HG03060 (cell line): ENCODE results near the gene HPN.
"Not testable (repeated sequence)": the region's sequence is repeated elsewhere in the genome, so short reads cannot be mapped to it uniquely, and the experiment has no call there.

Experiments used
- ATAC-seq: cut with Tn5 transposase; IDR thresholded peaks from one replicate; pipeline ENCODE4 v1.9.1; 2021; ENCODE audit warnings: low read depth, moderate number of reproducible peaks; ENCODE audit not compliant: unreplicated experiment

Gene HPN

DNA sequence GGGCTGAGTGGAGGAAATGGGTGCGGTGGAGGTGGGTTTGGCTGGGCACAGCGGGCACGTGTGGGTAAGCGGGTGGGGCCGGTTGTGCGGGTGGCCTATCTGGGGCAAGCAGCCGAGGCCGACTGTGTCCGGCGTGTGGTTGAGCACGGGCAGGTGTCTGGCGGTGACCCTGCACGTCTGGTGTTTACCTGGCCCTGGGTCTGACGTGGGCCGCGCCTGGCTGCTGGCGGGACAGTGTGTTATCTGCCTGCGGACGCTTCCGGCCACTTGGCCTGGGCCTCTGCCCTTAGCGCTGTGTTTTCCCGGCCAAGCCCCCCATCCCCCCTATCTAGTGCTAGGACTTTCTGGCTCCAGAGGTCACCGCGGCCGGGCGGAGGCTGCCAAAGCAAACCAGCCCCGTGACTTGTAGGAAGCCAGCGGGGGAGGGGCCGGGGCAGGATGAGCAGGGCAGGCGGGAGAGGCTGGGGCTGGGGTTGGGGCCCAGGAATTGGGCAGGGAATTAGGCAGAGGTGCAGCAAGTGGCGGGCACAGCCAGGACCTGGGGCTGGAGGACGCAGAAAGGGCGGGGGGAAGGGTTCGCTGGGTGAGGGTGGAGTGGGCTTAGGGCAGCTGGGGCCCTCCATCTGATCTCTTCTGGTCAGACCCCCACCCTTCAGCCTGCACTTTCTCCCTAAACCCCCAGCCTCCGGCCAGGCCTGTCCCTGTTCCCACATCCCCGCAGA lies 534 bp upstream of the HPN start:
- no peak for ATAC-seq

DNA sequence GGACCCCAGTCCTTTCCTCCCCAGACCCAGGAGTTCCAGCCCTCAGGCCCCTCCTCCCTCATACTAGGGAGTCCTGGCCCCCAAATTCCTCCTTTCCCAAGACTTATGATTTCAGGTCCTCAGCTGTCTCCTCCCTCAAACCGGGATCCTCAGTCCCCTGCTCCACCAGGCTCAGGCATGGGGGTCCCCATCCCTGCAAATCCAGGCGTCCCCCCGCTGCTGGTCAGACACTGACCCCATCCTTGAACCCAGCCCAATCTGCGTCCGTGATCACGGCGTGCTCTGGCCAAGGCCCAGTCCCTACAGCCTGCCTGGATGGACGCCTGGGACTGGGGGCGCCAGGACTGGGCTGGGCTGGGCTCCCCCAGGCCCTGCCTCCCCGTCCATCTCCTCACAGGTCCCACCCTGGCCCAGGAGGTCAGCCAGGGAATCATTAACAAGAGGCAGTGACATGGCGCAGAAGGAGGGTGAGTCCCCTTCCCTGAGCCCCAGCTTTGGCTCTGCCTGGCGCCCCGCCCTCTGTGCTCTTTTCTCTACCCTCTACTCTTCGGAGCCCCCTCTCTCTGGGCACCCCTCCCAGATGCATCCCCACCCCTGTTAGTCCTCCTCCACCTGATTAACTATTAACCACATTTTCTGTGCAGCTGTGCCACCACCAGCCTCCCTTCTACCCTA lies 672 bp downstream of the HPN start:
- ATAC-seq: no peak

DNA sequence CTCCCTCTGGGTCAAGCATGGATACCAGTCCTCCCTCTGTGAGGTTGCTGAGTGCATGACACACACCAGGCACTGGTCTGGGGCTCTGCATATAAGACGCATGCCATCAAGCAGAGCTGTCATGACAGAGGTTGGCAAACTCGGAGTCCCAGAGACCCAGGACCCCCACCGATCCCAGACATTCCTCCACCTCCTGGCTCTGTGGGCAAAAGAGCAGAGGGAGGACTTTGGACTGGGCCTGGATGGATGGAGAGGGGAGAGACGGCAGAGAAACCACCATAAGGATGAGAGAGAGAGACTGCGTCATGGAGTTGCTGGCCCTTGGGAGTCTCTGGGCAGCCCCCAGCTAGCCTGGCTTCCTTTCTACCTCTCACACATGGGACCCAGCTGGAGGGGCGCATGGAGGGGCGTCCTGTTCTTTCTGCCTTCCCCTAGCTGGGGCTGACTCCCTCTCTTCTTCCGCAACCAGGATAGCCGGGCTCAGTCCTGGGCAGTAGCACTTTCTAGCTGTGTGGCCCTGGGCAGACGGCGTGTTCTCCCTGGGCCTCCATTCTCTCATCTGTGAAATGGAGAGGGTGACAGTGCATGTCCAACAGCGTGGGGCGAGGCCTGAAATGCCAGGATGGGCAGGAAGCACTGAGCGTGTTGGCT lies 1.6 kb downstream of the HPN start:
- no peak for ATAC-seq

DNA sequence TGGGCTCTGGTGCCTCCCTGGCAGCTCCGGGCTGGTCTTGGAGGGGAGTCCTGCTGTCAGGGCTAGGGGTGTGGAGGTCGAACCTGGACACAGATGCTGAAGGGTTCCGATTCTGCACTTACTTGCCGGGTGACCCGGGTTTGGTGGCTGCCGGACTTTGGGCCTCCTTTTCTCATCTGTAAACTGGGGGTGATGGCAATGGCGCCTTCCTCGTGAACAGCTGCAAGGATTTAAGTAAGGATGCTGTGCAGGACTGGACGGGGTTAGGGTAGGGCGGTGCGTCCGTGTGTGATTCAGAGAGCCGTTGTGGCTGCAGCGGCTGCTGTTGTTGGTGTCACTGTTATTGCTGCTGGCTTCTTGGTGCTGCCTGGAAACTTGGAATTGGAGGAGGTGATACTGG lies 2.4 kb downstream of the HPN start:
- ATAC-seq: no peak

DNA sequence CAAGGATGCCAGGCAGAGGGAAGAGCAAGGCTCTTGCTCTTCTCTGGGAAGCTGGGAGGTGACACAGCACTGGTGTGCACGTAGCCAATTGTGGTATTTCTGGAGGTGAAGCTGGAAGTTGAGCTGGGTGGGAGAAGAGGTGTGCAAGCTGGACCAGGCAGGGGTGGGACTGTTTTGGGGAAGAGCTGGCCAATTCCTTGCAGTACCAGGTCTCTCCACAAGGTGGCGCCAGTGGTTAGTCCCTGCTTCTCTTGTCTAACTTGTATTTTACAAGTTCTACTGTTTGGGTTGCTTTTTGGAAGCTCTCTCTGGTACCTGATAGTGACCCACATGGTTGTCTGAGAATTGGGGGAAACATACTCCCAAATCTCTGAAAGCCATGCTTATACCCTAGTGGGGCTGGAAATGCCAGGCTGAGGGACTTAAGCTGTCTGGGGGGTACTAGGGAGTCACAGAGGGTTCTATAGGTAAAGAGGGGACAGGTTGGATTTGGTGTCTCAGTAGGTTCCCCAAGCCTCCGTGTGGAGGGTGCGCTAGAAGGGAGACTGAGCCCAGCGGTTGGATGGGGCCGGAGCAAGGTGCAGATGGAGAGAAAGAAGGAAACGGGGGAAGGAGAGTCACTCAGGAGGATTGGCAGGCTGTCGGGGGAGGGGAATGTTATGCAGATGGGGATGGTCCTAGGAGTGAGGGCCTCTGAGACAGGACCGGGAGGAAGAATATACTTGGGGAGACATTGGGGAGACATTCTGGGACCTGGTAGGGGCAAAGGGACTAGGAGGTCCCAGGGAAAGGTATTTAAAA lies 3.0 kb downstream of the HPN start:
- no peak for ATAC-seq

DNA sequence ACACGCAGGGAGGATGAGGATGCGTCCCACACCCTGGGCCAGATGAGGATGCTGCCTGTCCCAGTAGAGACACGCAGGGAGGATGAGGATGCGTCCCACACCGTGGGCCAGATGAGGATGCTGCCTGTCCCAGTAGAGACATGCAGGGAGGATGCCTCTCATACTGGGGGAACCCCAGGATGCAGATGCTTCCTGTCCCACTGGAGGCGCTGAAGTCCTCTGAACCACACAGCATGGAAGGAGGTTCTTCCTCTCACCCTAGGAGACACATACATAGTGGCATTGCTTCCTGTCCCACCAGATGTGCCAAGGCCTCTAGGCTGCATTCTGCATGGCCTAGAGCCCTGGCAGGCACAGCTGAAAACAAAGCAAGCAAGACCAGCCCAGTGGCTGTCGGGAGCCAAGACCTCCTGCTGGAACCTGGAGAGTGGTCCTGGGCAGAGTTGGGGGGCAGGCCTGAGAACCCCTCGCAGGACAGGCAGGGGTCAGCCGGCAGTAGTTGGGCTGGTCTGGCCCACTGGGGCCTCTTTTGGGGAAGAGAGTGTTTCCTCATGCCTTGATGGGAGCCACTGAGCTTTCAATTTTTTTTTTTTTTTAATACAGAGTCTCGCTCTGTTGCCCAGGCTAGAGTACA lies 4.3 kb downstream of the HPN start:
- ATAC-seq: no peak

DNA sequence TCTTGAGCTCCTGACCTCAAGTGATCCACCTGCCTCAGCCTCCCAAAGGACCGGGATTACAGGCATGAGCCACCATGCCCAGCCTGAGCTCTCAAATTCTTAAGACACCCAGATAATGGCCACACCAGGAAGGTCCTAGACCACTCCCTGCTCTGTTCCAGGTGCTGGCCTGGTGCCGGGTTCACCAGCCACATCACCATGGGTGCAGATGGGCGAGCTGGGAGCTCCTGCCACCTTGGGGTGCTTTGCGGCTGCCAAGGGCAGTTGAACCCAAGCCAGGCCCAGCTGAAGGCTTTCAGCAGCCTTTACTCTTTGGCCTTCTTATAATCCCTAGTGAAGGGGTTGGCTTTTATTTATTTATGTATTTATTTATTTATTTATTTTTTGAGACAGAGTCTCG lies 4.9 kb downstream of the HPN start:
- no peak for ATAC-seq

DNA sequence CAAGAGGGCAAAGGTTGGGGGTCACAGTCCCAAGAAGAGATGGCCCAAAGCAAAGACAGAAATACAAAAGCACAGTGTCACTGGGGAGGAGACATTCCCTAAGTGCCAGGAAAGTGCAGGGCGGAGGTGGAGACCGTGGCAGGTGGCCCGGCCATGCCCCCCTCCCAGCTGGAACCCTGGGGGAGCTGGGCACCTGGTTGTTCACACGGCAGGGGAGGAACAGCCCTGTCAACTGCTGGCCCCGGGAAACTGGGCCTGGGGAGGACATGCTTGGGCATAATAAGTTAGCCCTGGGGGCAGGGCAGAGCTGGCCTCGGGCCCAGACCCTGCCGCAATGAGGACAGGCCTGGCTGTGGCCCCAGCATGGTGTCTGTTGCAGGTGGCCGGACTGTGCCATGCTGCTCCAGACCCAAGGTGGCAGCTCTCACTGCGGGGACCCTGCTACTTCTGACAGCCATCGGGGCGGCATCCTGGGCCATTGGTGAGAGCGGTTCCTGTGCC lies 7.4 kb downstream of the HPN start:
- no peak for ATAC-seq

DNA sequence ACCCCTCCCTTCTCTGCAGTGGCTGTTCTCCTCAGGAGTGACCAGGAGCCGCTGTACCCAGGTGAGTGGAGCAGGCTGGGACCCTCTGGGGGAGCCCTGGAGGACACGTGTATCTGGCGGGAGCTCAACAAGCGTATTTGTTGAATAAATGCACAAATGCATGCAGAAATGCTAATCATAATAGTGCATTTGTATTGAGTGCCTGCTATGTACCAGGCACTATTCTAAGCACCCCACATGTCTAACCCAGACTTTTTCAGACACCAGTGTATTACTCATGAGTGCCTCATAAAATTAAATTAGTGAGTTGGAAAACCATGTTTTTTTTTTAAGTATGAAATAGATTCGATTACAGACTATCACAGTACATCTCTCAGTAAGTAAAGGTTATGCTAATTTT lies 7.9 kb downstream of the HPN start:
- ATAC-seq: no peak

DNA sequence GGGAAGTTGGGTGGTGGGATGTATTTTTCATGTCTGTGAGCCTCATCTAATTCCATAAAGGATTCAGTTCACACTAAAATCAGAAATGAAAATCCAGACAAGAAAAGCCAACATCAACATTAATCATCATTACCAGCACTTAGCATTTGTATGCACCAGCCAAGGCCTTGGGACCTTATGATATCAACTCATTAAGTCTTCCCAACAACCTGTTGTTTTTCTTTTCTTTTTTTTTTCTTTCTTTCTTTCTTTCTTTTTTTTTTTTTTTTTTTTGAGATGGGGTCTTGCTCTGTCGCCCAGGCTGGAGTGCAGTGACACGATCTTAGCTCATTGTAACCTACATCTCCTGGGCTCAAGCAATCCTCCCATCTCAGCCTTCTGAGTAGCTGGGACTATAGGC lies 9.1 kb downstream of the HPN start:
- not testable (repeated sequence) for ATAC-seq

DNA sequence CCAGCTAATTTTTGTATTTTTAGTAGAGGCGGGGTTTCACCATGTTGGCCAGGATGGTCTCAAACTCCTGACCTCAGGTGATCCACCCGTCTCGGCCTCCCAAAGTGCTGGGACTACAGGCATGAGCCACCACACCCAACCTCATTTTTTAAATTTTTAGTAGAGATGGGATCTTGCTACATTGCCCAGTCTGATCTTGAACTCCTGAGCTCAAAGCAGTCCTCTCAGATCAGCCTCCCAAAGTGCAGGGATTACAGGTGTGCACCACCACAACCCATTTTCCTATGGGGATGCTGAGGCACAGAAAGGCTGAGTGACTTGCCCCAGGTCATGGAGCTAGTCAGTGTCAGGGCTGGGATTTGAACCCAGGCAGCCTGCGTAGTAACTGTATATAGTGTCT lies 9.7 kb downstream of the HPN start:
- not testable (repeated sequence) for ATAC-seq

DNA sequence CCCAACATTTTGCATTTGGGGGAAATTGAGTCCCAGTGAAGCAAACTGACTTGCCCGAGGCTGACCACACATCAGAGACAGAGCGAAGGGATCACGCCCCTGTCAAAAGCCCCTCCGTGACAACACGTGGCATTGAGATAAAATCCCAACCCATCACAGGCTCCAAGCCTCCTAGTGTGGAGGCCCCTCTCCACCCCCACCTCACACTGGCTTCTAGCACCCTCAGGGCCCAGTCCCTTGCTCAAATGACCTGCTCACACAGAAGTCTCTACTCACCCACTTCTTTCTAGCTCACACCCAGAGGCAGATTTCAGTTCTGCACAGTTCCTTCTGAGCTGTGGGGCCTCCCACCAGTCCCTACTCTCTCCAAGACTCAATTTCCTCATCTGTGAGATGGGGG lies 10.3 kb downstream of the HPN start:
- ATAC-seq: no peak

DNA sequence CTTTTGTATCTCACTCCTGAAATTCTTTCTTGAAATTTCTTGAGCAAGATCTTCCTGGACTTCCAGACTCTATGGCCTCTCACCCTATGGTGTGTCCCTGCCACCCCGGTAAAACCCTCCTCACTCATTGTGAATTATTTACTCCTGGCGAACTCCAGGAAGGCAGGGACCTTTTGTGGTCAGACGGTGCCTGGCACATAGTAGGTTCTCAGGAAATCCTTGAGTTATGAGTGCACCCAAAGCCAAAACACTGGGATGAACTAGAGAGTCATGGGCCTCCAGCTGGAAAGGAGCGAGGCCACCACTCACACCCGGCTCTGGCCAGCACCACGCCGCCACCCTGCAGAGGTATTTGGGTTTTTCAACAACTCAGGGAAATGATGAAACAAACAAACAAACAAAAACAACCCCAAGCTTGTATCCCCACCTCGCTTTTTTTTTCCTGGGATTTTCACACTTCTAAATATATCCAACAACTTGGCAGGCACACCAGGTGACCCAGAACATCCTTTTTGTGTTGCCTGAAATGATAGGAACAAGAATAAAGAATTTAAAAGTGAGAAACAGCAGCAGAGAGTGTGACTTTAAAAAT lies 11.2 kb downstream of the HPN start:
- no peak for ATAC-seq

DNA sequence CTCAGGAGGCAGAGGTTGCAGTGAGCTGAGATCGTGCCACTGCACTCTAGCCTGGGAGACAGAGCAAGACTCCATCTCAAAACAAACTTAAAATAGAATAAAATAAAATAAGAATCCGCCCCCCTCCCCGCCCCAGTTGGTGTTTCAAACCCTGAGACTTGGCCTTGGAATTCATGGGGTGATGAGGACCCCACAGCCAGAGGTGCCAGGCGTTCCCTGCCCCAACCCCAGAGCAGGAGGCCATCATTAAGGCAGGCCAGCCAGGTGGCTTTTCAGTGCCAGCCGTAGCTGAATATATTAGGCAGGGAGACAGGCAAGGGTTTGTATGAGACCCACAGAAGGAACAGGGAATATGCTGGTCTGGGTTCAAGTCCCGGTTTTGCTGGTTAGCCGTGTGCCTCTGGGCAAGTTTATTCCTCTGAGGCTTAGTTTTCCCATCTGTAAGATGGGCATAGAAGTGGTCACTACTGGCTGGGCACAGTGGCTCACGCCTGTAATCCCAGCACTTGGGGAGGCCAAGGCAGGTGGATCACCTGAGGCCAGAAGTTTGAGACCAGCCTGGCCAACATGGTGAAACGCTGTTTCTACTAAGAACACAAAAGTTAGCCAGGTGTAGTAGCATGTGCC lies 12.3 kb downstream of the HPN start:
- no peak for ATAC-seq

DNA sequence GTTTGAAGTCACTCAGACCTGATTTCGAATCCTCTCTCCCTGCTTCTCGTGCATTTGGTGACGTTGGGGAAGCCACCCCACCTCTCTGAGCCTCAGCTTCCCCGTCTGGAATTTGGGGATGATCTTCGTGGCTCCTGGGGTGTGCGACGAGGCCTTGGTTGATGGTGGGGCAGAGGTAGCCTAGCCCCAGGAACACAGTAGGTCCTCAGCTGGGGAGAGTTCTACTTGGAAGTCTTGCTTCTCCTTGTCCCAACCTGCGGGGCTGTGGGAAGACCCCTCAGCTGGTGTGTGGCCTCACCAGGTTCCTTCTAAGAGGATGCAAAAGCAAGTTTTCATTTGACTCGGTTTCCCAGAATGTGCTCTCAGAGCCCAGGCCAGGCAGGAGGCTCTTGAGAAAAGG lies 13.1 kb downstream of the HPN start:
- ATAC-seq: no peak

DNA sequence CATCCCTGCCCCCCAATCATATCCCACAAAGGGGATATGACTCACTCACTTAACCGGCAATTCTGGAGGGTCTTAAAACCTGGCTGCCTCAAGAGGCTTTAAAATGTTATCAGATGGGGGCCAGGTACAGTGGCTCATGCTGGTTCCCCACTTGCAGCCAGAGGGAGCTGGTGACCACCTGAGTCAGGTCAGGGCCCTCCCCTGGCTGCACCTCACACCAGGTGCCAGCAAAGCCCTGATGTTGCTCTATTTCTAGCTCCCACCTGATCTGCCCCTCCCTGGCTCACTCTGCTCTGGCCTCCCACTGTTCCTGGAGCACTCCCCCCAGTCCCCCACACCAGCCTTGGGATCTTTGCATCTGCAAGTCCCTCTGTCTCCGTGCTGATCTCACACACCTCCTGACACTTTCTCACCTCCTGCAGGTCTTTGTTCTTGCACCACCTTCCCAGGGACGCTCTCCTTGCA lies 14.2 kb downstream of the HPN start:
- ATAC-seq: no peak

DNA sequence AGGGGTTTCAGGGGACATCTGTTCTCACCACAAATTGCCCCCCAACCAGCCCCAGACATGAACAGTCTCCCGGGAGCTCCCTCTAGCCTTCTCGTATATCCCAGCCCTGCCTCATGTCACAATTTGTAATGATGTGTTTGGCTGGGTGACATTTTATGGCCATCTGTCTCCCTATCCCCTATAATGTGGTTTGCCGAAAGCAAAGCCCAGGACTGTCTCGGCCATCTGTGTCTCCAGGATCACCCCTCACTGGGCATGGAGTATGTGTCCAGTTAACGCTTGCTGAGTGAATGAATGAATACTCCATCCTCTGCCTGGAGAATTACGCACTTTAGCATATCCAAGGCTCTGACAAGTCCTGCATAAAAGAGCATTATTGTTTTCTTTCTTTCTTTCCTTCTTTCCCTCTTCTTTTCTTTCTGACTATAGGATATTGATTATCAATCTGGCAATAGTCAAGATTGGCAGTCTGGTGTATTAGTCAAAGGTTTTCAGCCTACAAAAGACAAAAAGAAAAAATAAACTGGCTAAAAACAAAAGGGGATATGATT lies 15.1 kb downstream of the HPN start:
- ATAC-seq: no peak

DNA sequence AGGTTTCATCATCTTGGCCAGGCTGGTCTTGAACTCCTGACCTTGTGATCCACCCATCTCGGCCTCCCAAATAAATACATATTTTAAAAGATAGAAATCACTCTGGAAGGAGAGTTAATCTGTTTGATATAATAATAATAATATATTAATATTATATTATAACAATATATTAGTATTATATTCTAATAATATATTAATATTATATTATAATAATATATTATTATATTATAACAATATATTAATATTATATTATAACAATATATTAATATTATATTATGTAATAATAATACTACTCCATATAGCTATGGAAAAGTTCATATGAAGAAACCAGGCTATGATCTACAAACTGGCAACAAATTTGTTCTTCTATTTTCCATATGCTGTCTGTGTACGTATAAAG lies 16.8 kb downstream of the HPN start:
- no peak for ATAC-seq
